Natural killer cell (primary cell): Measurements from ENCODE around the gene KCNJ6. TPM values are rescaled to one million over a fixed set of nuclear protein-coding genes. Genes with fewer than 3 reads are reported as not detected.

ENCODE experiments used
- ATAC-seq, 3 donors: fragments of 150-1000 bp in 2 of 3; fragments of 200-7000 bp in 1 of 3; cut with Tn5 transposase; 1 replicate in 1 of 3; 2 replicates in 2 of 3; pipeline ENCODE4 v1.10.0; 2021; ENCODE audit warnings: mild to moderate bottlenecking in 2 of 3, moderate library complexity in 2 of 3
- DNase-seq, 2 donors: peaks; one replicate each; pipeline versions ENCODE4 v3.0.0 to v3.0.0-alpha.2; 2013 to 2021; ENCODE audit warnings: mixed read lengths in 1 of 2
- H3K27ac ChIP-seq: one replicate; pipeline ENCODE4 v1.5.1; 2013; ENCODE audit warnings: mild to moderate bottlenecking, low read length
- H3K27me3 ChIP-seq: one replicate; pipeline ENCODE4 v1.6.1; 2013; ENCODE audit warnings: low read length; ENCODE audit not compliant: control insufficient read depth, insufficient read depth
- H3K36me3 ChIP-seq: one replicate; pipeline ENCODE4 v1.6.1; 2013; ENCODE audit warnings: low read length; ENCODE audit not compliant: control insufficient read depth, insufficient read depth
- H3K4me1 ChIP-seq: one replicate; pipeline ENCODE4 v1.6.1; 2013; ENCODE audit warnings: low read length; ENCODE audit not compliant: control insufficient read depth, insufficient read depth
- H3K4me3 ChIP-seq: one replicate; pipeline ENCODE4 v1.5.1; 2013; ENCODE audit warnings: low read length
- H3K9me3 ChIP-seq: one replicate; pipeline ENCODE4 v1.6.1; 2013; ENCODE audit warnings: low read length; ENCODE audit not compliant: control insufficient read depth, insufficient read depth
- H3K27ac Mint-ChIP-seq, 2 donors: one replicate each; pipeline ENCODE4 v1.8.0; 2022; ENCODE audit warnings: mild to moderate bottlenecking in 2 of 2, mixed read lengths in 2 of 2, moderate library complexity in 1 of 2
- H3K27me3 Mint-ChIP-seq, 2 donors: one replicate each; pipeline ENCODE4 v1.8.0; 2022; ENCODE audit warnings: low read depth in 2 of 2, mixed read lengths in 2 of 2
- H3K36me3 Mint-ChIP-seq: one replicate; pipeline ENCODE4 v1.8.0; 2022; ENCODE audit warnings: mixed read lengths
- H3K4me1 Mint-ChIP-seq, 2 donors: one replicate each; pipeline ENCODE4 v1.8.0; 2022; ENCODE audit warnings: mixed read lengths in 2 of 2
- H3K4me3 Mint-ChIP-seq: one replicate; pipeline ENCODE4 v1.8.0; 2022; ENCODE audit warnings: mild to moderate bottlenecking, moderate library complexity, mixed read lengths
- H3K9me3 Mint-ChIP-seq, 2 donors: one replicate each; pipeline ENCODE4 v1.8.0; 2022; ENCODE audit warnings: mixed read lengths in 2 of 2
- WGBS: methylation state at CpG from one replicate; pipeline ENCODE4 v1.1.7; 2013; ENCODE audit warnings: missing lambda C conversion rate; ENCODE audit not compliant: insufficient coverage; 5-methylcytosine and 5-hydroxymethylcytosine counted together
- intact Hi-C: fragments of 100-400 bp; cut with micrococcal nuclease; formaldehyde crosslinking; loops from one replicate; pipeline ENCODE4 v1.14.2; 2022
- total RNA-seq, 4 donors: library from RNA; stranded (reverse); fragments of 120-200 nt in 1 of 4; gene quantifications; one replicate each; pipeline versions ENCODE4 v1.2.3 to v1.2.4, GENCODE V29; 2013 to 2022
- TF ChIP-seq, protein P1 (sequence below): fragments of 200-600 bp; IDR thresholded peaks from one replicate; pipeline ENCODE4 v1.8.0; 2022; ENCODE audit warnings: antibody characterized with exemption

KCNJ6 gene
- total RNA-seq, 3 donors from 2014 or later (not counting 1 experiment from before 2014, with no cell fraction given), result not detected

DNA sequence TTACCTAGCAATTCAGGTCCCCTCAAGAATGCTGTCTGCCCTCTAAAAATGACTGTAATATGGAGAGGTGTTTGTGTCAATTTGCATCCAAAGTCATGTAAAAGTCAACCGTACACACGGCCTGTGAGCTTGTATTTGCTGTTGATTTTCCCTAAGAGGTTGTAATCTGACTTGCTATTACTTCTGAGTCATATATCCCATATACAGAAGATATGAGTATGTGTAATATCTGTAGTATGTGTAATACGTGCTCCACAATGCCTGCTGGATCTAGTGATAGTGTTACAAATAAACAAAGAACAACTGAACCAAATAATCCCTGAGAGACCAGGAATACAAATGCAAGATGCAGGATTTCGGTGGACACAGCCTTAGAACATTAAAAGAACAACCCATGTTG is 1.4 kb upstream of the KCNJ6 start:
- H3K27me3 Mint-ChIP-seq, result peaks cover 44 to 63% of the 10 kb centered on the region in 2 donors
- ATAC-seq, result no peak
- peaks cover 0 to 3% of the 10 kb centered on the region in 2 donors for H3K9me3 Mint-ChIP-seq
- no peak for DNase-seq
- Histone ChIP-seq H3K9me3 (no peaks in the 10 kb centered on the region), H3K4me1 (no peaks in the 10 kb centered on the region), H3K36me3 (no peaks in the 10 kb centered on the region), H3K27ac (no peak overlapping the region), H3K27me3 (peaks cover 18% of the 10 kb centered on the region), H3K4me3 (no peak overlapping the region)
- no CpG with 5 or more reads among the region's 4 CpGs for WGBS
- H3K36me3 Mint-ChIP-seq, result peaks cover 9% of the 10 kb centered on the region
- H3K4me3 Mint-ChIP-seq, result no peak overlapping the region
- intact Hi-C loops, result no loop called here
- H3K4me1 Mint-ChIP-seq, result peaks cover 0 to 5% of the 10 kb centered on the region in 2 donors
- H3K27ac Mint-ChIP-seq, result no peak overlapping the region
- TF ChIP-seq, protein P1, sequence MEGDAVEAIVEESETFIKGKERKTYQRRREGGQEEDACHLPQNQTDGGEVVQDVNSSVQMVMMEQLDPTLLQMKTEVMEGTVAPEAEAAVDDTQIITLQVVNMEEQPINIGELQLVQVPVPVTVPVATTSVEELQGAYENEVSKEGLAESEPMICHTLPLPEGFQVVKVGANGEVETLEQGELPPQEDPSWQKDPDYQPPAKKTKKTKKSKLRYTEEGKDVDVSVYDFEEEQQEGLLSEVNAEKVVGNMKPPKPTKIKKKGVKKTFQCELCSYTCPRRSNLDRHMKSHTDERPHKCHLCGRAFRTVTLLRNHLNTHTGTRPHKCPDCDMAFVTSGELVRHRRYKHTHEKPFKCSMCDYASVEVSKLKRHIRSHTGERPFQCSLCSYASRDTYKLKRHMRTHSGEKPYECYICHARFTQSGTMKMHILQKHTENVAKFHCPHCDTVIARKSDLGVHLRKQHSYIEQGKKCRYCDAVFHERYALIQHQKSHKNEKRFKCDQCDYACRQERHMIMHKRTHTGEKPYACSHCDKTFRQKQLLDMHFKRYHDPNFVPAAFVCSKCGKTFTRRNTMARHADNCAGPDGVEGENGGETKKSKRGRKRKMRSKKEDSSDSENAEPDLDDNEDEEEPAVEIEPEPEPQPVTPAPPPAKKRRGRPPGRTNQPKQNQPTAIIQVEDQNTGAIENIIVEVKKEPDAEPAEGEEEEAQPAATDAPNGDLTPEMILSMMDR, result no peak

DNA sequence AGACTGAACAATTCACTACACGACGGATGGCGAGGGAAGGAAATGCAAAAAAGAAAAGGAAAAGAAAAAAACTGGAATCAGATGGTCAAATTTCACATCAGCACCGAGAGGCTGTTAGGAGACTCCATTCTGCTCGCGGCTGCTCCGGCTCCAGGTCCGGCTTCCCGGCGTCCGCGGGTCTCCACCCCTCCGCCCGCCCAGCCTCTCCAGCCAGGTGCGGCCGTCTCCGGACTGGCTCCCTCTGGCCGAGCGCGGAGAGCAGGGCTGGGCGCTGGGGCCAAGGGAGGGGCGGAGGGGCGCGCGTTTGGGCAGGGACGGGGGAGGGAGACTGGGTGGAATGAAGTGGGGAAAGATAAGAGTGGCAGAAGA is 332 bp downstream of the KCNJ6 start:
- no peak overlapping the region for H3K27ac Mint-ChIP-seq
- H3K4me3 Mint-ChIP-seq, result no peak overlapping the region
- TF ChIP-seq, protein P1, result no peak
- ATAC-seq, result no peak
- no peaks in the 10 kb centered on the region for H3K9me3 ChIP-seq
- no peak overlapping the region for H3K4me3 ChIP-seq
- peaks cover 43 to 78% of the 10 kb centered on the region in 2 donors for H3K27me3 Mint-ChIP-seq
- H3K36me3 ChIP-seq, result no peaks in the 10 kb centered on the region
- peaks cover 9% of the 10 kb centered on the region for H3K36me3 Mint-ChIP-seq
- no peak overlapping the region for H3K27ac ChIP-seq
- WGBS, result 6% methylated on average over 26 of the region's 26 CpGs
- peaks cover 0 to 5% of the 10 kb centered on the region in 2 donors for H3K4me1 Mint-ChIP-seq
- no peaks in the 10 kb centered on the region for H3K4me1 ChIP-seq
- H3K27me3 ChIP-seq, result peaks cover 18% of the 10 kb centered on the region
- intact Hi-C loops, result no loop called here
- no peak for DNase-seq
- peaks cover 0 to 3% of the 10 kb centered on the region in 2 donors for H3K9me3 Mint-ChIP-seq

DNA sequence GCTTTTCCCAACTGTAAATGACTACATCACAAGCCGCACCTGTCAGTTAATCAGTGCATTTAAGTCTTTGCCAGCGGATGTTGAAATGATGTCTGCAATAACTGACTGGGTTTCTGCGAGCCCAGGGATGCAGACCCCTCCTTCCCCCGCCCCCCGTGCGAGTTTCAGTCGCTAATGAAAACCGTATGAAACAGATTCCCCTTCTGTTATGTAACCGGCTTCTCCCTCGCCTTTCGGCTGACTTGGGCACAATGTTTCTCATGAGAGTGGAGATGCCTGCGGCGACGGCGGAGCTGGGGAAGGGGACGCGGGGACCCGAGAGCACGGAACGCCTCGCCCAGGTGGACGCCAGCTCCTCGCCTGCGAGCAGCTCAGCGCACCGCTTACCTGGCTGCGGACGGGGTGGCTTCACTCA is 753 bp downstream of the KCNJ6 start:
- intact Hi-C loops, result no loop called here
- no peak overlapping the region for H3K27ac ChIP-seq
- H3K4me1 Mint-ChIP-seq, result peaks cover 0 to 5% of the 10 kb centered on the region in 2 donors

DNA sequence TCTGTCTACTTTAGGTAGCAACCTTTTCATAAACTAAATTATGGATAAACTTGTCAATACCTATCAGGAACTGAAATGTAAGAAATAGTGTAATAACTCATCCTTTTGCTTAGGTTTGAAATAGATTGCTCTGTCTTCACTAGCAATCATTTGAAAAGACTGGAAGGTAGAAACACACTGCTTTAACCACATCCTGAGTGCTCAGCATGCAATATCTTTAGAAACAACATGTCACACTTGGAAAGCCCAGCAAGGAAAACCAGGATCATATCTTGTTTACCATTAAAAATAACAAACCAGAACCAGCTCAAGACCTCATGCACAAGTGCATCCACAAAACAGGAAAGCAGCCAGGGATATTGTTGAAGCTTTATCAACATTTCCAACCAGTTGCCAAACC is 3.6 kb downstream of the KCNJ6 start:
- no peak for DNase-seq
- Histone ChIP-seq H3K36me3 (no peaks in the 10 kb centered on the region), H3K9me3 (no peaks in the 10 kb centered on the region), H3K4me3 (no peak overlapping the region), H3K27me3 (peaks cover 15% of the 10 kb centered on the region), H3K27ac (no peak overlapping the region), H3K4me1 (no peaks in the 10 kb centered on the region)
- peaks cover 0 to 3% of the 10 kb centered on the region in 2 donors for H3K9me3 Mint-ChIP-seq
- H3K4me3 Mint-ChIP-seq, result no peak overlapping the region
- no peak for ATAC-seq
- H3K36me3 Mint-ChIP-seq, result peaks cover 9% of the 10 kb centered on the region
- peaks cover 0 to 5% of the 10 kb centered on the region in 2 donors for H3K4me1 Mint-ChIP-seq
- peaks cover 31 to 70% of the 10 kb centered on the region in 2 donors for H3K27me3 Mint-ChIP-seq
- intact Hi-C loops, result no loop called here
- no peak overlapping the region for H3K27ac Mint-ChIP-seq
- TF ChIP-seq, protein P1, result no peak

More for the DNA sequence above, 753 bp downstream of the KCNJ6 start:
- no peak overlapping the region for H3K4me3 Mint-ChIP-seq
- ATAC-seq (no peak), DNase-seq (no peak)
- H3K36me3 Mint-ChIP-seq, result peaks cover 9% of the 10 kb centered on the region
- H3K27me3 Mint-ChIP-seq, result peaks cover 42 to 79% of the 10 kb centered on the region in 2 donors
- no peaks in the 10 kb centered on the region for H3K9me3 ChIP-seq
- 7% methylated on average over 28 of the region's 28 CpGs for WGBS
- H3K4me3 ChIP-seq, result no peak overlapping the region
- no peaks in the 10 kb centered on the region for H3K36me3 ChIP-seq
- TF ChIP-seq, protein P1, result no peak
- peaks cover 0 to 3% of the 10 kb centered on the region in 2 donors for H3K9me3 Mint-ChIP-seq
- peaks cover 18% of the 10 kb centered on the region for H3K27me3 ChIP-seq
- H3K27ac Mint-ChIP-seq, result no peak overlapping the region
- H3K4me1 ChIP-seq, result no peaks in the 10 kb centered on the region
